Measurements from ENCODE around the gene FBXO17. TPM values are rescaled to one million over a fixed set of nuclear protein-coding genes. Genes with fewer than 3 reads are reported as not detected.

Gene FBXO17
- total RNA-seq, 1 donor from 2014 or later: 16.0 TPM

GRCh38 chr19:38980583-38981374 lies 5.2 kb upstream of the FBXO17 start:
- Mint-ChIP-seq H3K27me3 (ENCODE audit: unreplicated experiment) (peaks cover 8% of the 10 kb centered on the region), H3K27ac (ENCODE audit: unreplicated experiment) (no peak overlapping the region), H3K4me1 (ENCODE audit: unreplicated experiment) (peaks cover 8% of the 10 kb centered on the region), H3K36me3 (ENCODE audit: low read depth, unreplicated experiment) (peaks cover 4% of the 10 kb centered on the region), H3K4me3 (ENCODE audit: unreplicated experiment) (no peak overlapping the region), H3K9me3 (ENCODE audit: unreplicated experiment) (peaks cover 5% of the 10 kb centered on the region)
- no peak for TF ChIP-seq CTCF (IDR thresholded peaks at IDR 0.05; ENCODE audit: unreplicated experiment)
- no peak for DNase-seq (ENCODE audit: low spot score)

DNA sequence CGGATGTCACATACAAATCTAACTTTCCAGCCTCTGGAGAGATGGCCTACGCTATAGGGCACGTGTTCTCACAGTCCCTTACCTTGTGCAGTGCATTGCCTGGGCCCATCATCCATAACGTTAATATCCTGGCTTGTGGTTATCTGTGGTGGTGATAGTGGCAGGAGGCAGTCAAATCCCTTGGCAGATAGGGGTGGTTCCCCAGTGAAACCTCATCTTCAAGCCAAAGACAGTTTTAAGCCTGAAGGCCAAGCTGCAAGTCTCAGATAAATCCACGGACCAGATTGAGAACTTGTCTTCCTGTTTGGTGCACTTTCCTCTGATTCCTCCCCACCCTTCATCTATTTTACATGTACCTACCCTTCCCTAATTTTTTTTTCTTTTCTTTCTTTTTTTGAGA lies 4.3 kb upstream of the FBXO17 start:
- no peak for DNase-seq (ENCODE audit: low spot score)
- H3K9me3 Mint-ChIP-seq (ENCODE audit: unreplicated experiment): peaks cover 5% of the 10 kb centered on the region
- H3K27ac Mint-ChIP-seq (ENCODE audit: unreplicated experiment): no peak overlapping the region
- TF ChIP-seq CTCF (IDR thresholded peaks at IDR 0.05; ENCODE audit: unreplicated experiment): no peak
- peaks cover 4% of the 10 kb centered on the region for H3K36me3 Mint-ChIP-seq (ENCODE audit: low read depth, unreplicated experiment)
- H3K27me3 Mint-ChIP-seq (ENCODE audit: unreplicated experiment): peaks cover 5% of the 10 kb centered on the region
- H3K4me3 Mint-ChIP-seq (ENCODE audit: unreplicated experiment): no peak overlapping the region
- H3K4me1 Mint-ChIP-seq (ENCODE audit: unreplicated experiment): peaks cover 12% of the 10 kb centered on the region

- peaks cover 5% of the 10 kb centered on the region for H3K9me3 Mint-ChIP-seq (ENCODE audit: unreplicated experiment)
- H3K4me3 Mint-ChIP-seq (ENCODE audit: unreplicated experiment): no peak overlapping the region
- H3K27me3 Mint-ChIP-seq (ENCODE audit: unreplicated experiment): peaks cover 3% of the 10 kb centered on the region
- peaks cover 4% of the 10 kb centered on the region for H3K36me3 Mint-ChIP-seq (ENCODE audit: low read depth, unreplicated experiment)
- H3K4me1 Mint-ChIP-seq (ENCODE audit: unreplicated experiment): peaks cover 16% of the 10 kb centered on the region
- H3K27ac Mint-ChIP-seq (ENCODE audit: unreplicated experiment): no peak overlapping the region
- DNase-seq (ENCODE audit: low spot score): no peak
- TF ChIP-seq CTCF (IDR thresholded peaks at IDR 0.05; ENCODE audit: unreplicated experiment): no peak
These were observed 2.8 kb upstream of the FBXO17 start for GRCh38 chr19:38978326-38978689.

DNA sequence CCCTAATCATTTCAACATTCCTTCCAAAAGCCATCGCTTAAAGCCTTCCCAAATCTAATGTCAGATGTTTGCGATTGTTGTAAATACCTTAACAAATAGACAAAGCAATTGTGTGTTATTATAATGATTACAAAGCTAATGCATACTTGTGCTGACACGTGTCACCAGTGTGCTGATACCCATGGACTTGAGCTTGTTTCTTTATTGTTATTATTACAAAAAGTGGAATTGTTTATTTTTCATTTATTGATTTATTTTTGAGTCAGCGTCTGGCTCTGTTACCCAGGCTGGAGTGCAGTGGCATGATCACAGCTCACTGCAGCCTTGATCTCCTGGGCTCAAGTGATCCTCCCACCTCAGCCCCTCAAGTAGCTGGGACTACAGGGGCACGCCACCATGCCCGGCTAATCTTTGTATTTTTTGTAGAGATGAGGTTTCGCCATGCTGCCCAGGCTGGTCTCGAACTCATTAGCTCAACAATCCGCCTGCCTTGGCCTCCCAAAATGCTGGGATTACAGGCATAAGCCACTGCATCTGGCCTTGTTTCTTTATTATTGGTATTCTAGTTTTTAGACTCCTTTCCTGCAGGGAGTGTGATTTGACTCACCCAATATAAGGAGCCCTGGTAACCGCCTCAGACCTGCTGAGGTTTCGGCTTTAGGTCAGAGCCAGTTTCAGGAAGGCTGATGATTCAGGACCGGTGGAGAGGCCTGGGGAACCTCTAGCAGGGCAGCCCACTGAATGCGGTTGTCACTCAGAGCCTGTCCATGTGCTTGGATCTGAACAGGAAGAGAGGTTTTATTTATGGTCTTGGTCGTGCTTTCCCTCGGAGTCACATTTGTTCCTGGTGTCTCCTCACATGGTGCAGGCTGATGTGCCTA lies 2.1 kb upstream of the FBXO17 start:
- DNase-seq (ENCODE audit: low spot score): no peak
- H3K27me3 Mint-ChIP-seq (ENCODE audit: unreplicated experiment): peaks cover 3% of the 10 kb centered on the region
- H3K9me3 Mint-ChIP-seq (ENCODE audit: unreplicated experiment): peaks cover 5% of the 10 kb centered on the region
- peaks cover 16% of the 10 kb centered on the region for H3K4me1 Mint-ChIP-seq (ENCODE audit: unreplicated experiment)
- H3K27ac Mint-ChIP-seq (ENCODE audit: unreplicated experiment): no peak overlapping the region
- peak overlapping the region; percentile 9 for H3K4me3 Mint-ChIP-seq (ENCODE audit: unreplicated experiment)
- no peak for TF ChIP-seq CTCF (IDR thresholded peaks at IDR 0.05; ENCODE audit: unreplicated experiment)
- peaks cover 4% of the 10 kb centered on the region for H3K36me3 Mint-ChIP-seq (ENCODE audit: low read depth, unreplicated experiment)

Measured in endothelial cell (in vitro differentiated cells).